H1 (cell line): Measurements from ENCODE around the gene METRN. TPM values are rescaled to one million over a fixed set of nuclear protein-coding genes. Genes with fewer than 3 reads are reported as not detected.

Source experiments
- BACH1 ChIP-seq: IDR thresholded peaks from 2 replicates; pipeline ENCODE4 v1.6.1; 2012; ENCODE audit warnings: low read length, improper control_type of control experiment
- EZH2 ChIP-seq: fragments of 200-600 bp; sonication (generic); IDR thresholded peaks from 2 replicates; pipeline ENCODE4 v1.7.1; 2012; ENCODE audit warnings: low read depth, mild to moderate bottlenecking, moderate library complexity, low read length, inconsistent platforms; ENCODE audit not compliant: severe bottlenecking
- polyA plus RNA-seq, 7 experiments: library from polyadenylated mRNA; depleted of rRNA in 3 of 7; stranded (reverse) in 5 of 7; unstranded in 2 of 7; fragments of >200 nt in 5 of 7; fragments of 200-250 nt in 2 of 7; gene quantifications; 1 replicate in 5 of 7; 2 replicates in 1 of 7; 4 replicates in 1 of 7; pipeline versions ENCODE4 v1.2.1 to v1.2.3, GENCODE V29; 2011 to 2013; ENCODE audit warnings: missing spikeins in 2 of 7, mixed read lengths in 2 of 7
- total RNA-seq: library from RNA; stranded (reverse); fragmentation: NEBNext Ultra II Directional; extraction: Animal tissue kit (Norgen Biotek cat#: 25700); gene quantifications from 2 replicates; pipeline ENCODE4 v1.2.1, GENCODE V29; 2021

METRN gene
- total and polyA plus RNA-seq, 2 of the 8 experiments (the other 6 are each of a cell fraction or from before 2014, with no cell fraction given), result 18.7 to 25.8 TPM

GRCh38 chr16:676913-677312, 38.0 kb upstream of the METRN start (continued):
- TF ChIP-seq BACH1 (no peak), EZH2 (no peak)
- TF ChIP-seq, all 59 proteins: peak for 0
